KOPT-K1 (cell line): ENCODE data around the gene ACBD5.
"Not testable (repeated sequence)": the region's sequence is repeated elsewhere in the genome, so short reads cannot be mapped to it uniquely, and the experiment has no call there.

Source experiments
- H3K27ac ChIP-seq: fragments of 200-600 bp; sonication (generic); 2 replicates; pipeline ENCODE4 v1.5.1; 2016; ENCODE audit warnings: antibody characterized with exemption, mild to moderate bottlenecking, low read depth, low read length; ENCODE audit not compliant: poor library complexity, severe bottlenecking
- H3K36me3 ChIP-seq: fragments of 200-600 bp; sonication (generic); 2 replicates; pipeline ENCODE4 v1.5.1; 2017; ENCODE audit warnings: antibody characterized with exemption, mild to moderate bottlenecking, low read length, moderate library complexity; ENCODE audit not compliant: insufficient read depth
- H3K9me3 ChIP-seq: fragments of 200-600 bp; sonication (generic); 2 replicates; pipeline ENCODE4 v1.5.1; 2017; ENCODE audit warnings: antibody characterized with exemption, low read length, mild to moderate bottlenecking; ENCODE audit not compliant: insufficient read depth, poor library complexity, severe bottlenecking

The ACBD5 gene

GRCh38 chr10:27203806-27204205, 36.8 kb downstream of the ACBD5 start:
- no peak overlapping the region for H3K27ac ChIP-seq
- H3K9me3 ChIP-seq: no peaks in the 10 kb centered on the region
- H3K36me3 ChIP-seq: peaks cover 86% of the 10 kb centered on the region

- H3K9me3 ChIP-seq: no peaks in the 10 kb centered on the region
- H3K36me3 ChIP-seq: peaks cover 62% of the 10 kb centered on the region
- H3K27ac ChIP-seq: no peak overlapping the region
Observed at GRCh38 chr10:27197980-27198620, 42.5 kb downstream of the ACBD5 start.

DNA sequence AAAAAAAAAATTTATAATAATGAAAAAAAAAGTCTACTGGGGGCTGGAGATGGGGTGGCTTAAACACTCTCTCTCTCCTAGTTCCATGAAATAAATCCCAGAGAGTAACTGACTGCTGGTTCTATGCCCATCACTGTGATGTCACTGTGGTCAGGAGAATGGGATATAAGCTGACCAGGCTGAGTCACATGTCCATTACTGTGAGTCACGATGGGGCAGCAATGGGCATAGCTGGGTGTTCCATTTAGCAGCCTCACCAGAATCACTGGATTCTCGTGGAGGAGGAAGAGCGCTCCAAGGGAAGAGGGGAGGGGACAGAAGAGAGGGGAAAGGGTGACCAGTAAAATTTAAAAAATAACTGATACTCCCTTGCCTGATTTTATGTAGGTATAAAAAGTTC, 48.3 kb downstream of the ACBD5 start:
- Histone ChIP-seq H3K9me3 (no peaks in the 10 kb centered on the region), H3K27ac (no peak overlapping the region)

DNA sequence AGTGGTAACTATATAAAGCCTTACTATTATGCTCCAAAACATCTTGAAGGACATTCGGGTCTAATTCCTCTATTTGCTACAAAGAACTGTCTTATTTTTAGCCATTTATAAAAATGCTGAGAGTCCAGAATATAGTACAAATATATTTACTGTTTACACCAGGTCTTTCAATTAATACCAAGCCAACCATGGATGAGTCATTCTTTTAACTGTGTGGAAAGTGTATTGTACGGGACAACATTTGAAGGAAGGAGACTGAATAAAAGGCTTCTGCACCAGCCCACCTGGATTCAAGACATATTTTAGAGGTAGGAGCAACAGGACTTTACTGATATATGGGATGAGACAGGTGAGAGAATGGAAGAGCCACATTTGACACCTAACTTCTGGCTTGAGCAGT, 50.1 kb downstream of the ACBD5 start:
- H3K27ac ChIP-seq: no peak overlapping the region

More for the DNA sequence above, 48.3 kb downstream of the ACBD5 start:
- H3K36me3 ChIP-seq: peaks cover 40% of the 10 kb centered on the region

DNA sequence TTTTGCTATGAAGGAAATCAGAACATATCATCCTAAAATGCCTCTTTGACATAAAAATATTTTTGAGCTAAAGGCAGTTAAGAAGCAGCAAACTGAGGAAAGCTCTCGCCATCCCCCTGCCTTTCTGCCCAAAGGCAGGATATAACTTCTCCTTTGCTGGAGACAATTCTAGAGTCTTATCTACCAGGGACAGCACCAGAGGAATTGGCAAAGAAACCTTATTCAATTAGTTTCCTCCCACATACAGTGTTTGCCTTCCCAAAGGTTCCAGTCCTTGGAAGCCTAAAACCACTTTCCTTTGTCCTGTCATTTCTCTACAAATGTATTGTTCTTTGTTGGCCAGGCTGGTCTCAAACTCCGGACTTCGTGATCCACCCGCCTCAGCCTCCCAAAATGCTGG, 51.7 kb downstream of the ACBD5 start:
- Histone ChIP-seq H3K36me3 (peaks cover 57% of the 10 kb centered on the region), H3K27ac (no peak overlapping the region), H3K9me3 (no peaks in the 10 kb centered on the region)

More for the DNA sequence above, 50.1 kb downstream of the ACBD5 start:
- H3K9me3 ChIP-seq: no peaks in the 10 kb centered on the region
- peaks cover 41% of the 10 kb centered on the region for H3K36me3 ChIP-seq

DNA sequence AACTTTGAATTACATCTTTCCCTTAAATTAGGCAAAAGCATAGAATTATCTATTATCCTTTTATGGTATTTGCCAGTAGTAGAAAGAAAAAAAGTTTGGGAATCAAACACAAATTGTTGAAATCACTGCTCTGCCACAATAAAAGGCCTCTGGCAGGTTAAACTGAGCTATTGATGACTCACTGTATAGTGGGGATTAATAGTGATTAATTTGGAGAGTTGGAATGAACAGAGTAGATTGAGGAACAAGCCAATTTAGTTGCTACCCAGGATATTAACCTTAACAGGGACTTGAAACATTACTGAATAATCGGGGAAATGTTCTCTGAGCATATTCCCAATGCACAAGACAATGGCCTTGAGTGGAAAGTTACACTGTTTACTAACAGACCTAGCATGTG, 52.3 kb downstream of the ACBD5 start:
- H3K9me3 ChIP-seq: no peaks in the 10 kb centered on the region

DNA sequence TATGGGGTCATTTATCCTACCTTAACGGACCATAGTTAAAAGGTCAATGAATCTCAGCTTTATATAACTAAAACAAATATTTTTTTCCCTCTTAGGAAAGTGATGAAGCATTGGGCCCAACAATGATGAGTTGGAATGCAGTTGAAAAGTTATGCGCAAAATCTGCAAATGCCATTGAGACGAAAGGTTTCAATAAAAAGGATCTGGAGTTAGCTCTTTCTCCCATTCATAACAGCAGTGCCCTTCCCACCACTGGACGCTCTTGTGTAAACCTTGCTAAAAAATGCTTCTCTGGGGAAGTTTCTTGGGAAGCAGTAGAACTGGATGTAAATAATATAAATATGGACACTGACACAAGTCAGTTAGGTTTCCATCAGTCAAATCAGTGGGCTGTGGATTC, 70.7 kb downstream of the ACBD5 start:
- H3K36me3 ChIP-seq: peaks cover 100% of the 10 kb centered on the region
- no peaks in the 10 kb centered on the region for H3K9me3 ChIP-seq
- H3K27ac ChIP-seq: no peak overlapping the region

More for the DNA sequence above, 52.3 kb downstream of the ACBD5 start:
- Histone ChIP-seq H3K27ac (no peak overlapping the region), H3K36me3 (peaks cover 64% of the 10 kb centered on the region)

- Histone ChIP-seq H3K36me3 (peaks cover 67% of the 10 kb centered on the region), H3K27ac (no peak overlapping the region), H3K9me3 (no peaks in the 10 kb centered on the region)
Observed at GRCh38 chr10:27158421-27158820, 82.2 kb downstream of the ACBD5 start.

- no peaks in the 10 kb centered on the region for H3K9me3 ChIP-seq
- H3K27ac ChIP-seq: no peak overlapping the region
- H3K36me3 ChIP-seq: peaks cover 54% of the 10 kb centered on the region
Observed at GRCh38 chr10:27157150-27157549, 83.4 kb downstream of the ACBD5 start.

- H3K9me3 ChIP-seq: not testable (repeated sequence)
- H3K27ac ChIP-seq: peak overlapping the region; percentile 93
- peaks cover 48% of the 10 kb centered on the region for H3K36me3 ChIP-seq
Observed at GRCh38 chr10:27156566-27156965, 84.0 kb downstream of the ACBD5 start.

GRCh38 chr10:27155066-27155754, 85.4 kb downstream of the ACBD5 start, which contains the start of gene MASTL:
Gene MASTL, plus strand, starts transcription at chr10:27155352. Its CDS starts 75 bp downstream, at chr10:27155427.
- H3K27ac ChIP-seq: peak within 1 kb of the TSS; percentile 93
- H3K9me3 ChIP-seq: no peaks in the 10 kb centered on the region
- H3K36me3 ChIP-seq: peaks cover 47% of the 10 kb centered on the region

DNA sequence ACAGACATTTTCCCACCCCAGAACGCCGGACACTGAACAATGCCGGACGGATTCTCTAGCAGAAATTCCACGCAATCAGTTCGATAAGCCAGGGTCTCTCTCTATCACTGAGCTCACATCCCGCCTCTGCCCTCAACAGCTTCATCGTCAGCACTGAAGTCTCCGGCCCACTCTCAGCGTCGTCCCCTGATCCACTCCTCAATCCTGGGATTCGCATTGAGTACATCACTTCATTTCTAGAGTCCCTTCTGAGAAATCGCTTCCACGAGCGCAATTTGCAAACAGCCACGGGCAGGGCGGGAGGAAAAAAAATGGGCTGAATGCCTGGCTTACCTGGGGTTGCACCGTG, 86.8 kb downstream of the ACBD5 start:
- Histone ChIP-seq H3K36me3 (peaks cover 44% of the 10 kb centered on the region), H3K9me3 (no peaks in the 10 kb centered on the region), H3K27ac (peak overlapping the region; percentile 93)

- H3K36me3 ChIP-seq: peaks cover 44% of the 10 kb centered on the region
- no peaks in the 10 kb centered on the region for H3K9me3 ChIP-seq
- peak overlapping the region; percentile 93 for H3K27ac ChIP-seq
Observed at GRCh38 chr10:27153329-27153728, 87.3 kb downstream of the ACBD5 start.

GRCh38 chr10:27152687-27153086, 87.9 kb downstream of the ACBD5 start:
- Histone ChIP-seq H3K36me3 (peaks cover 43% of the 10 kb centered on the region), H3K9me3 (no peaks in the 10 kb centered on the region), H3K27ac (peak overlapping the region; percentile 93)

DNA sequence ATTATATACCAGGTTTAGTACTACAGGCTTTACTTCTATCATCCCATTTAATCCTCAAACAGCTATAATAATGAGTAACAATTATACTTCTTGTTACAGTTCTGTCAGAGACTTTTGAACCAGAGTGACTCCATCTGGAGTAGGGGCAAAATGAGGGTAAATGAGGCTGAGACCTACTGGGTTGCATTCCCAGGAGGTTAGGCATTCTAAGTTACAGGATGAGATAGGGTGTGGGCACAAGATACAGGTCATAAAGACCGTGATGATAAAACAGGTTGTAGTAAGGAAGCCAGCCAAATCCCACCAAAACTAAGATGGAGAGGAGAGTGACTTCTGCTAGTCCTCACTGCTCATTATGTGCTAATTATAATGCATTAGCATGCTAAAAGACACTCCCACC, 90.3 kb downstream of the ACBD5 start:
- H3K9me3 ChIP-seq: no peaks in the 10 kb centered on the region
- peaks cover 58% of the 10 kb centered on the region for H3K36me3 ChIP-seq
- H3K27ac ChIP-seq: no peak overlapping the region

DNA sequence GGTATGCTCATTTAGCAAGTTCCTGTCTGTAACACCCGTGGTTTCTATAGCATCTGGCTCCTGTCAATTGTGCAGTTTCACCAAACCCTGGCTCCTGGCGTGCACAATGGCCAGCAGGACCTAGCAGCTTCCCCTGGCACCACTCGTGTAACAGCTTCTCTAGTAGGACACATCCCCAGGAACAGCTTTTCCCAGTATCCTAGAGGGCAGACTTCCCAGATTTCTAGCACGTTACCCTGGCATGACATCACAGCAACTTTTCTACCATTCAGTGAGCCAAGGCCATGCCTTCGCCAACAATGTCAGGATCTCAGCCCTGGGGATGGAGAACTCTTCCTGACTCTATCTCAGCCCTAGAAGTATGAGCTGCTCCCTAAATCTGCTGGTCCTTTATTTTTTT, 92.9 kb downstream of the ACBD5 start:
- peaks cover 84% of the 10 kb centered on the region for H3K36me3 ChIP-seq
- H3K27ac ChIP-seq: no peak overlapping the region
- H3K9me3 ChIP-seq: no peaks in the 10 kb centered on the region
